ENCODE measurements around the gene NDC1.

DNA sequence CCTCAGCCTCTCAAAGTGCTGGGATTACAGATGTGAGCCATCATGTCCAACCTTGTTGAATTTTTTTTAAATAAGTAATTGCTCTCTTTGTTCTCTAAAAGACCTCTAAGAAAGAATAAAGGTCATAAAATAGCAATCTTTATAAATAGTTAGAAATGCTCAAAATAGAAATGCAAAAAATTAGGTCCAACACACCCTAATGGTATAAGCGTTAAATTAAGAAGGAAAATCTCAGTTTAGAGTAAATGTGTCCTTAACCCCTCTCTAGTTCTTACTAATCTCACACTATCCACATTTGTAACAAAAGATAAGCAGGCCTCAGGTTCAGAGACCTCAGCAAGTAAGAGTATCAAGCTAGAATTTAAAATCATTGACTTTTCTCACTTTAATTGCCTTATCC lies 60.8 kb downstream of the NDC1 start:
- TF ChIP-seq, protein P1, sequence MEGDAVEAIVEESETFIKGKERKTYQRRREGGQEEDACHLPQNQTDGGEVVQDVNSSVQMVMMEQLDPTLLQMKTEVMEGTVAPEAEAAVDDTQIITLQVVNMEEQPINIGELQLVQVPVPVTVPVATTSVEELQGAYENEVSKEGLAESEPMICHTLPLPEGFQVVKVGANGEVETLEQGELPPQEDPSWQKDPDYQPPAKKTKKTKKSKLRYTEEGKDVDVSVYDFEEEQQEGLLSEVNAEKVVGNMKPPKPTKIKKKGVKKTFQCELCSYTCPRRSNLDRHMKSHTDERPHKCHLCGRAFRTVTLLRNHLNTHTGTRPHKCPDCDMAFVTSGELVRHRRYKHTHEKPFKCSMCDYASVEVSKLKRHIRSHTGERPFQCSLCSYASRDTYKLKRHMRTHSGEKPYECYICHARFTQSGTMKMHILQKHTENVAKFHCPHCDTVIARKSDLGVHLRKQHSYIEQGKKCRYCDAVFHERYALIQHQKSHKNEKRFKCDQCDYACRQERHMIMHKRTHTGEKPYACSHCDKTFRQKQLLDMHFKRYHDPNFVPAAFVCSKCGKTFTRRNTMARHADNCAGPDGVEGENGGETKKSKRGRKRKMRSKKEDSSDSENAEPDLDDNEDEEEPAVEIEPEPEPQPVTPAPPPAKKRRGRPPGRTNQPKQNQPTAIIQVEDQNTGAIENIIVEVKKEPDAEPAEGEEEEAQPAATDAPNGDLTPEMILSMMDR (optimal IDR thresholded peaks at IDR 0.05 in 1 of 3, IDR thresholded peaks at IDR 0.05 in 1 of 3, conservative IDR thresholded peaks at IDR 0.05 in 1 of 3; ENCODE audit: extremely low read depth in 1 of 3, insufficient read depth in 2 of 3, low read length in 3 of 3): no peak
- no peak for TF ChIP-seq EZH2 (IDR thresholded peaks at IDR 0.05; ENCODE audit: low read length)
